GM12892 (cell line): ENCODE results near the gene HTT.

Source experiments
- DNase-seq: peaks from one replicate; pipeline ENCODE4 v3.0.0; 2011; ENCODE audit not compliant: insufficient read length
- FAIRE-seq: peaks from 2 replicates; lab custom pipeline; 2011; peaks lifted over from hg19 to GRCh38; lab: Jason Lieb, UNC
- POLR2A ChIP-seq: IDR thresholded peaks from 2 replicates; pipeline ENCODE4 v1.6.1; 2011; ENCODE audit warnings: low read depth, low read length, control low read depth
- POLR2AphosphoS5 ChIP-seq: IDR thresholded peaks from 2 replicates; pipeline ENCODE4 v1.6.1; 2011; ENCODE audit warnings: low read depth, low read length, control low read depth
- TAF1 ChIP-seq: IDR thresholded peaks from 2 replicates; pipeline ENCODE4 v1.6.1; 2011; ENCODE audit warnings: low read depth, mild to moderate bottlenecking, control low read depth, low read length, borderline replicate concordance

HTT gene

DNA sequence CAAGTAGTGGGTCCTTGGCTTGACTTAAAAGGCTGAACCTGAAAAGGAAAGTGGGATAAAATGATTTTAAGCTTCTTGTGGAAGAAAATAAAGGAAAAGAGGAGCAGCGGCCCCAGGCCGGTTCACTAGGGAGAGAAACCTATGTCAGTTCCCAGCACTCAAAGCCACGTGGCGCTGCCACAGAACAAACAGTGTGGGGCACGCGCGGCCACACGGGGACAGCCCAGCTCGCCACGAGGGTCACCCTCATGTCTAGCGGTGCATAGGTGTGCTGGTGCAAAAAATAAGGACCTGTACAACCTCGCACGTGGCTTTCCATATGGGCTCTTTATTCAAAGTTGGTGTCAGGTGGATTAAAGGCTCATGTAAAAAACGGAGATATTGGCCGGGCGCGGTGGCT, 191.6 kb downstream of the HTT start:
- DNase-seq (no peak), FAIRE-seq (no peak)
- no peak for TF ChIP-seq POLR2AphosphoS5
- no peak for TF ChIP-seq TAF1
- TF ChIP-seq POLR2A = no peak

DNA sequence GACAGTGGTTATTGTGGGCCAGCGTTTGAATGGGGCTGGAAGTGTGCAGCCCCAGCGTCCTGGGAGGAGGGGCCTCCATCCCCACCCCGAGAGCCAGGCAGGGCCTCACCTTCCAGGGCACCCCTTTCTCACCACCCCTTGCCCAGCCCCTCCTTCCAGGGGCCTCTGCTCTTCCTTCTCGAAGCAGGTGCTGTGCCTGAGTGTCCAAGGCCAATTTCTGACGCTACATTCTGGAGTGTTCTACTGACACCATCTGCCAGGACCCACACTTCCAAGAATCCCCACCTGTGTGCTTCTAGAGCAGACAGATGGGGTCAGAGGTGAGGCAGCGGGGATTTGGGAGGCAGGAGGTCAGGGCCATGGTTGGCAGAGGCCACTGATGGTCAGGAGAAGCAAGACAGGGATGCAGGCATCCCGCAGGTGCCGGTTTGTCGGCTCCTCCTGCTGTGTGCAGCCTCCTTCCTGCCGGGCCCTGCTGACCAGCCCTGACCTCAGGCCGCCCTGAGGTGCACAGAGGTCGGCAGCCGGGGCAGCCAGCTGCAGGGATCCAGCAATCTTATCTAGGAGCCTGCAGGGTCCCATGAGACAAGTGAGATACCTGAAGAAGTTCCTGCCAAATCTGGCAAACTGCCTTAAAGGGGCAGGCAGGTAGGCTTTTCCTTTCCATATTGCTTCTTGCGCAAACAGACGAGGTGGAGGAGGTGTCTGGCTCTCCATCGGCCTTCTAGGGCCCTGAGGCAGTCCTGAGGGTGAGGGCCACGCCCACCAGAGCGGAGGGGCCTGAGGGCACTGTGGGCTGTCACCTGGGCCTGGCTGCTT, 193.3 kb downstream of the HTT start:
- FAIRE-seq (no peak), DNase-seq (no peak)
- no peak for TF ChIP-seq TAF1
- no peak for TF ChIP-seq POLR2AphosphoS5
- no peak for TF ChIP-seq POLR2A

DNA sequence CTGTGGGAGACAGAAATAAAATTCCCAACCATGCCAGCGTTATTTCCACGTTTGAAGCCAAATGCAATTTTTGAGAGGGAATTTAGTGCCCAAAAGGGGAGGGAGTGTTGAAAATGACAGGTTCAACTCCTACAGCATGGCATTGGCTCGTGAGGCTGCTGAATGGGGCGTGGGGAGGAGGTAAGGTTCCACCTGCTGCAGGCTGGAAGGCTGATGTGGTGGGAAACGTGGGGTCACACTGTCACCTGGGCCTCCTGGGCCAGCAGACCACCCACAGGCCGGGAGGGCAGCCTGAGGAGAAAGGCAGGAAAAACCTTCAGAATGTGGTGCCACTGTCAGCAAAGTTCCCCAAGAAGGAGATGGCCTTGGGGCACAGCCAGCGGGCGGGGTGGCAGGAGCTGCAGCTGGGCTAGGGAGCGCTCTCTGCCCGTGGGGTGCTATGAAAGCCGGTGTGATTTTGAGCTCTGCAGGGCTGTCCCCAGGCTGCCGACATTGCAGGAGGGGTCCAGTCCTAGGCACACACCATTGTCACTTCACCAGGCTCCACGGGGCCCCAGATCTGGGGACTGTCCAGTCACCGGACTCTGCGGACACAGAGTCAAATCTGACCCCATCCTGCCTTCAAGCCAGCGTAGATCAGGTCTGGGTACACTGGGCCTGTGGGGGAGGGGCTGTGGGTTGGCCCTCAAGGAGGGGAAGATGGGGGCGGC, 194.1 kb downstream of the HTT start:
- no peak for FAIRE-seq
- TF ChIP-seq POLR2AphosphoS5 (no peak), TAF1 (no peak), POLR2A (no peak)
- DNase-seq = no peak

DNA sequence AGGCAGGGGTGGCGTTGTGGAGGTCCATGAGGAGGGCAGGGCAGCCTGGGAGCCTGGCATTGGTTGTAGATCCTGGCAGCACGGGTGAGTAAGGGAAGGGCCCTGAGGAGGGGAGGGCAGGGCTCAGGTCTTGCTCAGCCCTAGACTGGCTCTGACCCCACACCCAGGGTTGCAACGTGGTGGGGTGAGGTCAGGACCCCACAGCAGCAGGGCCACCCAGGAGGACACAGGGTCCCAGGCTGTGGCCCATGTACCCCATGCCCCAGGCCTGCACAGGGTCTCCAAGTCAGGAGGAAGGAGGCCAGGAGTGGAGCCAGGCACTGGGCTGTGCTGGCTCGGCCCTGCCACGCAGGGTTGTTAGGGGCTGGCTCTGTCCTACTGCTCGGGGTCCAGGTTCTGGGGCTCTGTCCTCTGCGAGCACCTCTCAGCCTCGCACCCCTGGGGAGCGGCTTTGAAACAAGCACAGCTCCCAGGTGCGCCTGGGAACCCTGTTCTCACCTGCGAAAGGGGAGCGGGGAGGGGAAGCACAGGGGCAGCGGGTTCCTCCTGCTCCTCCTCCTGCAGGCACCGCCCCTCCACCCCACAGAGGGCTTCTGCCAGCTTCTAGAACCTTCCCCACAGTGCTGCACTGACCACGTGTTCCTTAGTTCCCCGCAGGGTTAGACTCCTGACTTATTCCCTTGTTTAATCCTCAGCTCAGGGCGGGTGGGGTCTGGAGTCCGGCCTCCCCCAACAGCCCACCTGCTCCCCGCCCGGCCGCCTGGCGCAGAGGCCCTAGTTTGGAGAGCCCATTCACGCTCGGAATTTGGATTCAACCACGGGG, 194.8 kb downstream of the HTT start:
- FAIRE-seq (no peak), DNase-seq (no peak)
- TF ChIP-seq TAF1 (no peak), POLR2A (no peak), POLR2AphosphoS5 (no peak)

DNA sequence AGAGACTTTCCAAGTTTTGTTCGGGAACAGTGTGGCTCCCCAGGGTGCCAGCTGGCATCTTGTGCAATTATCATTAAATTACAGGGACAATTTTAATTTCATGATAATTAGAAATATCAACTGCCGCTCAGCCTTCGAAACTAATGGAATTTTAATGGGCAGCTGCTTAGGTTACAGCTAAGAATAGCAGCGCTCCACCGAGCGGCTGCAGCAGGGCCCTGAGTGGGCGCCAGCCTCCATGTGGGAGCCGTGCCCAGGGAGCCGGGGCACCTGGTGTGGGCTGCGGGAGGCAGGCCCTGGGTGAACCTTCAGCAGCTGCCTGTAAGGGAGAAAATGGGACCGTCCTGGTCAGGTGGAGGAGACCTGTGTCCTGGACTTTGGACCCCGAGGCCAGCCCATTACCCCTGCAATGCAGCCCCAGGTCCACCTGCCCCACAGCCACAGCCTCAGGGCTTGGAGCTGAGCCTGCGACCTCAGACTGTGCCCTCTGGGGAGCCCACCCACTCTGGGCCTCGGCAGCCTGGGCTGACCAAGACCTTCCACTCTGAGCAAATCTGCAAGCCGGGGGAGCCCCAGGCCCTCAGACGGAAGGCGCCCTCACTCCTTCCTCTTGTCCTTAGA, 195.6 kb downstream of the HTT start:
- no peak for TF ChIP-seq TAF1
- no peak for FAIRE-seq
- DNase-seq = no peak

DNA sequence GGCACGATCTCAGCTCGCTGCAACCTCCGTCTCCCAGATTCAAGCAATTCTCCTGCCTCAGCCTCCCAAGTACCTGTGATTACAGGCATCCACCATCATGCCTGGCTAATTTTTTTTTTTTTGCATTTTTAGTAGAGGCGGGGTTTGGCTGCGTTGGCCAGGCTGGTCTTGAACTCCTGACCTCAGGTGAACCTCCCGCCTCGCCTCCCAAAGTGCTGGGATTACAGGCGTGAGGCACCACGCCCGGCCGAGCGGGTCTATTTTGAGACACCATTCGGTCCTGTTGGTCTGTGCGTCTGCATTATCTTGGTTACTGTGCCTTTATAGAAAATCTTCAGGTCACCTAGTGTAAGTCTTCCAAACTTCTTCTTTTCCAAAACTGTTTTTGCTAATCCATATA, 196.7 kb downstream of the HTT start:
- no peak for TF ChIP-seq POLR2A
- TF ChIP-seq POLR2AphosphoS5 = no peak
- no peak for TF ChIP-seq TAF1
- FAIRE-seq = no peak
- no peak for DNase-seq

DNA sequence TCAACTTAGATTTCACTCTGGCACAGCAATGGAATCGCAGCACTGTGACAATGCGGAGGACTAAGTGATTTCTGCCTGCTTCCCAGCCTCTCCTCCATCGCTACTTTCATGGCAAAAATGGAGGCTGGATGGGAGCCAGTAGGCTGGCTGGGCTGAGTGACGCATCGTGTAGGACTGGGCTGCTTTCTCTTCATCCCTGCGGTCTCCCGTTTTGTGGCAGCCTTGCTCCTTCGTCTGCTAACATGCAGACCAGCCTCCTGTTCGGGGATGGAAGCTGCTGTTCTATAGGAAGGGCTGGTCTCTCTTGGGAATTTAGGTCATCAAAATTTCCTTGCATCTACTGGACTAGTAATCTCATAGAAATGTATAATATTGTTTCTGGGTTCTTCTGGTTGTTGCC, 202.5 kb downstream of the HTT start:
- no peak for FAIRE-seq
- TF ChIP-seq POLR2A (no peak), TAF1 (no peak), POLR2AphosphoS5 (no peak)
- DNase-seq = no peak

DNA sequence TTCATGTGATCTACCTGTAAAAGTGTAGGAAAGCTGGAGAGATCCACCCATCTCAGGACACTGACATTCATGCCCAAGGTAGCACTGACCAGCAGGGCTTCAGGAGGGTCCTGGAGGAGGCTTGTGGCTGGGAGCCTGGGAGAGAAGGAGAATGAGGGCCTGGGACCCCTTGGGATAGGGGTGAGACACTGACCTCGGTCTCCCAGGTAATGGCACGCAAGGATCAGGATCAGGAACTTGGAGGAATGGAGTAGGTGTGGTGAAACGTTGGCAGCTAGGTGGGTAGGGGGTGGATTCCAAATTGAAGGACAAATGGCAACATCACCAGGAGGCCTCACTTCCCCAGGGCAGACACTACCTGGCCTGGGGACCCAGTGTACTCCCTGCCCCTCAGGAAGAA, 206.0 kb downstream of the HTT start:
- no peak for TF ChIP-seq TAF1
- TF ChIP-seq POLR2AphosphoS5 = no peak
- TF ChIP-seq POLR2A = no peak
- FAIRE-seq = no peak

DNA sequence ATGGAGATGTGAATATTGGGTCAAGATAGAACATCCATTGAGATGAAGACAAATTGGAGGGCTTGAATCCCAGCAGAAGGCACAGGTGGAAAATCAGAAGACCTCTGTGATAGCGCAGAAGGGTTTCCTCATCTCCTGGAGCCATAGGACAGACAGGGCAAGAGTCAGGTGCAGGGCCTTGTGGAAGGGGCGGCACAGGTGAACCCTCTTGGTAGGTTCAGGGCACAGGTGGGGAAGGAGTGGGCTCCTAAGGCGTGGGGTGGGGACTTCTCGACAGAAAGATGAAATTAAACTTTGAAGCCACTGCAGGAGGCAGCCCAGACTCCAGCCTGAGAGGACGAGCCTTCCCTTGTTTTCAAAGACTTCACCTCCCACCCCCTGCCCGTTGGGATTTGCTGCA, 209.0 kb downstream of the HTT start:
- no peak for DNase-seq

More for the DNA sequence above, 206.0 kb downstream of the HTT start:
- no peak for DNase-seq

DNA sequence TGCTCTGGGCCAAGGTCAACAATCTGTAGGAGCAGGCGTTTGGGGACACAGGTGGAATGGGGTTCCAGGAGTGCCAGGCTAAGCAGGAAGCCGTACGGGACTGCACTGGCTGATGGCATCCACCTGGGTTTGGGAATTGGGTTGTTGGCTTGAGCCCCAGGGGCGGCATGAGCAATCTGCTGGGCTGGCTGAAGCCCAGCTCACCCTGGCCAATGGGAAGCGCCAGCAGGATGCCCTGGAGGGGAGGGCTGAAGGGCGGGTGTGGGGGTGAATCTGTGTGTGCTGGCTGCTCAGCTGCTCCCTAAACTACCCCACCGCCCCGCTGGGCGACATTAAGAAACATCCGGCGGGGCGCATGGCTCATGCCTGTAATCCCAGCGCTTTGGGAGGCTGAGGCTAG, 209.4 kb downstream of the HTT start:
- FAIRE-seq = no peak
- no peak for DNase-seq
- TF ChIP-seq POLR2A (no peak), POLR2AphosphoS5 (no peak), TAF1 (no peak)

More for the DNA sequence above, 209.0 kb downstream of the HTT start:
- no peak for FAIRE-seq
- no peak for TF ChIP-seq POLR2AphosphoS5
- no peak for TF ChIP-seq POLR2A
- no peak for TF ChIP-seq TAF1

DNA sequence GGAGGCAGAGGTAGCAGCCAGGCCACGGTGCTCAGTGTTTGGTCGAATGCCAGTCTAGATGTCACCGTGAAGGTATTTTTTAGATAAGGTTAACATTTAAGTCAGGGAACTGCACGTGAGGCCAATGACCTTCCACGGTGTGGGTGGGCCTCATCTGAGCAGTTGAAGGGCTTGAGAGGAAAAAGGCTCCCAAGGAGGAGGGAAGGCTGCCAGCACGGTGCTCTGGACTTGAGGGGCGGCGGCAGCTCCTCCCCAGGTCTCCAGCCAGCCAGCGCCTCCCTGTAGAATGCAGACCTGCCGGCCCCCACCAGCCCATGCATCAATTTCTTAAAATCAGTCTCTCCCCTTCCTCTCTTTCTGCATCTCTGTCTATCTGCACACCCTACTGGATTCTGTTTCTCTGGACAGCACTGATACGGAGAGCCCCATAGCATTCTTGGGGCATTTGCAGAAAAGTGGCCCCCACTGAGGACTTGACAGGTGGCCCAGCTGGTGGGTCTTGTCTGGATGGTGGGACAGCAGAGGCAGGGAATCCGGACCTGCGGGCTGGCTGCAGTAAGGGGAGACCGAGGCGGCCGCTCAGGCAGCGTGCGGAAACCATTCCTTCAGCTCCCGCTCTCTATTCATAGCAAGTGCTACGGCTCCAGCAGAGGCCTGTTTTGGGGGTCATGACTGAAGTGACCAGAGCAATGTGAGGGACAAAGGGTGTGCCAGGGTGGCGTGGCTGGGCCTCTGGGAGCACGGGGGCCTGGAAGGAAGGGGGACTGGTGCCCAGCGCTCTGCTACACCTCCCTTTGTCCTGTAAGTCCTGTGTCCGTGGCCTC, 210.5 kb downstream of the HTT start:
- FAIRE-seq (no peak), DNase-seq (no peak)
- TF ChIP-seq TAF1 = no peak
- no peak for TF ChIP-seq POLR2AphosphoS5
- no peak for TF ChIP-seq POLR2A
